ENCODE measurements around the gene GPR55.

GRCh38 chr2:230921806-230922595 is 3.0 kb downstream of the GPR55 start:
- no peak for TF ChIP-seq EZH2 (IDR thresholded peaks at IDR 0.05; ENCODE audit: low read depth)
- TF ChIP-seq CTCF (conservative IDR thresholded peaks at IDR 0.05), result no peak

All from PC-9 (cell line).